Transverse colon (tissue), 3 donors: Measurements from ENCODE around the gene MAGEB4.

Experiments
- POLR2A ChIP-seq: fragments of 450-650 bp; IDR thresholded peaks from one replicate; pipeline ENCODE4 v1.6.1; 2016; ENCODE audit warnings: antibody characterized with exemption, mild to moderate bottlenecking, moderate library complexity
- TF ChIP-seq, protein P1 (sequence below), 5 experiments: fragments of 200-600 bp in 3 of 5; fragments of 450-650 bp in 2 of 5; sonication (generic) in 3 of 5; IDR thresholded peaks; 1 replicate in 2 of 5; 2 replicates in 3 of 5; pipeline ENCODE4 v1.5.1; 2016 to 2017; ENCODE audit warnings: antibody characterized with exemption in 5 of 5, inconsistent platforms in 3 of 5, mild to moderate bottlenecking in 2 of 5, moderate library complexity in 1 of 5

DNA sequence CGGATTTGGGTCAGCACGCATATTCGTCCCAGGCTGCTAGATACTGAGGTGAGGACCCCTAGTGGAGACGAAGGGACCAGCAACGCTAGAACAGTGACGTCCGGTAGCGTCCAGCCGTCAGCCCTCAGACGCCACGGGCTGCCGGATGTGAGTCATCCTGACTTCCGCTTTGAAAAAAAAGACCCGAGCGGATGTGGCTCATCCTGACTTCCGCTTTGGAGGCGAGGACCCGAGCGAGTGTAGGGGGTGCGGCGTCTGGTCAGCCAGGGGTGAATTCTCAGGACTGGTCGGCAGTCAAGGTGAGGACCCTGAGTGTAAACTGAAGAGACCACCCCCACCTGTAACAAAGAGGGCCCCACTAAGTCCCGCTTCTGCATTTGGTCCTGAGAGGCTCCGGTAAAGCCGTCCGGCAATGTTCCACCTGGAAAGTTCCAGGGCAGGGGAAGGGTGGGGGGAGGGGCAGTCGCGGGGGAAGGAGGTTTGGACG is 26.4 kb upstream of the MAGEB4 start, which contains the start of gene MAGEB2:
- no peak for TF ChIP-seq POLR2A
- TF ChIP-seq, protein P1, sequence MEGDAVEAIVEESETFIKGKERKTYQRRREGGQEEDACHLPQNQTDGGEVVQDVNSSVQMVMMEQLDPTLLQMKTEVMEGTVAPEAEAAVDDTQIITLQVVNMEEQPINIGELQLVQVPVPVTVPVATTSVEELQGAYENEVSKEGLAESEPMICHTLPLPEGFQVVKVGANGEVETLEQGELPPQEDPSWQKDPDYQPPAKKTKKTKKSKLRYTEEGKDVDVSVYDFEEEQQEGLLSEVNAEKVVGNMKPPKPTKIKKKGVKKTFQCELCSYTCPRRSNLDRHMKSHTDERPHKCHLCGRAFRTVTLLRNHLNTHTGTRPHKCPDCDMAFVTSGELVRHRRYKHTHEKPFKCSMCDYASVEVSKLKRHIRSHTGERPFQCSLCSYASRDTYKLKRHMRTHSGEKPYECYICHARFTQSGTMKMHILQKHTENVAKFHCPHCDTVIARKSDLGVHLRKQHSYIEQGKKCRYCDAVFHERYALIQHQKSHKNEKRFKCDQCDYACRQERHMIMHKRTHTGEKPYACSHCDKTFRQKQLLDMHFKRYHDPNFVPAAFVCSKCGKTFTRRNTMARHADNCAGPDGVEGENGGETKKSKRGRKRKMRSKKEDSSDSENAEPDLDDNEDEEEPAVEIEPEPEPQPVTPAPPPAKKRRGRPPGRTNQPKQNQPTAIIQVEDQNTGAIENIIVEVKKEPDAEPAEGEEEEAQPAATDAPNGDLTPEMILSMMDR (IDR thresholded peaks at IDR 0.05), result no peak
